Stromal cell of bone marrow (primary cell): ENCODE data around the gene ASB10.

ENCODE experiments used
- DNase-seq: peaks from one replicate; pipeline ENCODE4 v3.0.0-alpha.2; 2012; ENCODE audit warnings: low read depth

ASB10 gene

GRCh38 chr7:151135866-151136843 is 50.9 kb downstream of the ASB10 start:
- no peak for DNase-seq

- no peak for DNase-seq
Measured at GRCh38 chr7:151135525-151135845, 51.6 kb downstream of the ASB10 start.

- no peak for DNase-seq
Measured at GRCh38 chr7:151134743-151135524, 52.1 kb downstream of the ASB10 start.

GRCh38 chr7:151133986-151134742 is 52.9 kb downstream of the ASB10 start:
- DNase-seq: no peak

- DNase-seq: no peak
Measured at GRCh38 chr7:151133266-151133985, 53.6 kb downstream of the ASB10 start.

GRCh38 chr7:151132461-151133205 is 54.4 kb downstream of the ASB10 start:
- no peak for DNase-seq

- DNase-seq: no peak
Measured at GRCh38 chr7:151131592-151132293, 55.3 kb downstream of the ASB10 start.

- DNase-seq: no peak
Measured at GRCh38 chr7:151131224-151131591, 55.8 kb downstream of the ASB10 start.

- no peak for DNase-seq
Measured at GRCh38 chr7:151130741-151131157, 56.3 kb downstream of the ASB10 start.

GRCh38 chr7:151129960-151130591 is 57.0 kb downstream of the ASB10 start:
- DNase-seq: no peak

- no peak for DNase-seq
Measured at GRCh38 chr7:151129117-151129959, 57.7 kb downstream of the ASB10 start.

GRCh38 chr7:151128716-151129115 is 58.3 kb downstream of the ASB10 start:
- DNase-seq: no peak

GRCh38 chr7:151128144-151128543 is 58.9 kb downstream of the ASB10 start:
- DNase-seq: no peak

GRCh38 chr7:151126491-151127137 is 60.4 kb downstream of the ASB10 start:
- no peak for DNase-seq

- no peak for DNase-seq
Measured at GRCh38 chr7:151125846-151126481, 61.1 kb downstream of the ASB10 start.
